ENCODE data around the gene STRIP1.

DNA sequence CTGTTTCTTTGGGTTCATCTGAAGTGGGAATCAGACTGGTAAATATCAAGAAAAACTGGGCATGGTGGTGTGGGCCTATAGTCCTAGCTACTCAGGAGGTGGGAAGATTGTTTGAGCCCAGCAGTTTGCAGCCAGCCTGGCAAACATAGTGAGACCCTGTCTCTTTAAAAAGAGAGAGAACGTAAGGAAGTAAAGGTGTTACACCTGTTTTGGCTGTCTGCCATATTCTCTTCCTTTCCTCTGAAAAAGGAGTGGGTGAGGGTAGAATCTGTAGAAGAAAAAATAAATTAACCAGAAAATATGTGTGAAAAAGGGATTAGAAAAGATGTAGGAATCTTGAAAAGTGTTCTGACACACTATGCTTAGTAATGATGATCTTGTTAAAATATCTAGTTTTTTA, 29.8 kb upstream of the STRIP1 start:
- TF ChIP-seq RAD21 (conservative IDR thresholded peaks at IDR 0.05 in 1 of 2, IDR thresholded peaks at IDR 0.05 in 1 of 2) = no peak
- no peak for TF ChIP-seq HDAC2 (IDR thresholded peaks at IDR 0.05)
- TF ChIP-seq GATA3 (IDR thresholded peaks at IDR 0.05; ENCODE audit: borderline replicate concordance) = no peak
- TF ChIP-seq, protein P1, sequence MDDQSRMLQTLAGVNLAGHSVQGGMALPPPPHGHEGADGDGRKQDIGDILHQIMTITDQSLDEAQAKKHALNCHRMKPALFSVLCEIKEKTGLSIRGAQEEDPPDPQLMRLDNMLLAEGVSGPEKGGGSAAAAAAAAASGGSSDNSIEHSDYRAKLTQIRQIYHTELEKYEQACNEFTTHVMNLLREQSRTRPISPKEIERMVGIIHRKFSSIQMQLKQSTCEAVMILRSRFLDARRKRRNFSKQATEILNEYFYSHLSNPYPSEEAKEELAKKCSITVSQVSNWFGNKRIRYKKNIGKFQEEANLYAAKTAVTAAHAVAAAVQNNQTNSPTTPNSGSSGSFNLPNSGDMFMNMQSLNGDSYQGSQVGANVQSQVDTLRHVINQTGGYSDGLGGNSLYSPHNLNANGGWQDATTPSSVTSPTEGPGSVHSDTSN (IDR thresholded peaks at IDR 0.05) = no peak
- TF ChIP-seq, protein P2, sequence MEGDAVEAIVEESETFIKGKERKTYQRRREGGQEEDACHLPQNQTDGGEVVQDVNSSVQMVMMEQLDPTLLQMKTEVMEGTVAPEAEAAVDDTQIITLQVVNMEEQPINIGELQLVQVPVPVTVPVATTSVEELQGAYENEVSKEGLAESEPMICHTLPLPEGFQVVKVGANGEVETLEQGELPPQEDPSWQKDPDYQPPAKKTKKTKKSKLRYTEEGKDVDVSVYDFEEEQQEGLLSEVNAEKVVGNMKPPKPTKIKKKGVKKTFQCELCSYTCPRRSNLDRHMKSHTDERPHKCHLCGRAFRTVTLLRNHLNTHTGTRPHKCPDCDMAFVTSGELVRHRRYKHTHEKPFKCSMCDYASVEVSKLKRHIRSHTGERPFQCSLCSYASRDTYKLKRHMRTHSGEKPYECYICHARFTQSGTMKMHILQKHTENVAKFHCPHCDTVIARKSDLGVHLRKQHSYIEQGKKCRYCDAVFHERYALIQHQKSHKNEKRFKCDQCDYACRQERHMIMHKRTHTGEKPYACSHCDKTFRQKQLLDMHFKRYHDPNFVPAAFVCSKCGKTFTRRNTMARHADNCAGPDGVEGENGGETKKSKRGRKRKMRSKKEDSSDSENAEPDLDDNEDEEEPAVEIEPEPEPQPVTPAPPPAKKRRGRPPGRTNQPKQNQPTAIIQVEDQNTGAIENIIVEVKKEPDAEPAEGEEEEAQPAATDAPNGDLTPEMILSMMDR (IDR thresholded peaks at IDR 0.05) = no peak
- TF ChIP-seq ZC3H11A (IDR thresholded peaks at IDR 0.05) = no peak
- TF ChIP-seq ZNF302 (CRISPR knock-in tag; IDR thresholded peaks at IDR 0.05) = no peak
- no peak for TF ChIP-seq RFX5 (IDR thresholded peaks at IDR 0.05)
- no peak for TF ChIP-seq POLR2A (IDR thresholded peaks at IDR 0.05; ENCODE audit: low read length)
- TF ChIP-seq ELK1 (IDR thresholded peaks at IDR 0.05; ENCODE audit: low read depth, low read length) = no peak
